T-helper 1 cell (primary cell): ENCODE results near the gene SYNE1.
"Not testable (repeated sequence)": the region's sequence is repeated elsewhere in the genome, so short reads cannot be mapped to it uniquely, and the experiment has no call there.

Experiments used
- DNase-seq, 5 donors: peaks; one replicate each; pipeline ENCODE4 v3.0.0-alpha.2; 2012 to 2020

SYNE1 gene

DNA sequence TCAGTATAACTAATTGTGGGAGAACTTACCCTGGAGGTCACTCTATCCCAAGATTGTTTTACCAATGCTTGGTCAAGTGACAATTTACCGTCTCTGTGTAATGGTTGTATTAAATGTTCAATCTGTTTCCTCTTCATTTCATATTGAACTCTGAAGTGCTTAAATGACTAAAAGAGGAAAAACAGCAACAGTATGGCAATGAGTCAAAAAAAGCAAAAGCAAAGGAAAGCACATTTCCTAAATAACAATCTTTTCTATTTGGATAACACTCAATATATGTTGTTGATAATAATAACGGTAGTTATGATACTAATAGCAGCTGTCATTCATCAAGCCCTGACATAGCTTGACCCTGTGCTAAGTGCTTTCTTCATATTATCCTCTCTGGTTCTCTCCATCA is 152.4 kb downstream of the SYNE1 start:
- DNase-seq, result no peak

DNA sequence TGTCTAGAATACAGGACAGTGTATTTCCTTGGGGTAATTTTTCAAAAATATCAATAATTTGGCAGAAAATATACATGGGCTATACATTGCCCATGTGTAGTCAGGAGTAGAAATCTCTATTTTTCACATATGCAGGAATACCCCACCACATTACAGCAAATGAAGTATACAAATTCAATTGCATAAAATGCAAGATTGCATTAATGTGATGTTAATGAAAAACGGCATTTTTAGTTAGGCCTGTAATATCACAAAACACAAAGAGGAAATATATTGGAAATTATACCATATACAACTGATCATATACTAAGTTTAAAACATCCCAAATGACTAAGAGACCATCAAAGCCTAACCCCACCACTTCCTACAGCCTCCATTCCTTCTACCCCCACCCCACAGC is 154.9 kb downstream of the SYNE1 start:
- DNase-seq, result no peak

DNA sequence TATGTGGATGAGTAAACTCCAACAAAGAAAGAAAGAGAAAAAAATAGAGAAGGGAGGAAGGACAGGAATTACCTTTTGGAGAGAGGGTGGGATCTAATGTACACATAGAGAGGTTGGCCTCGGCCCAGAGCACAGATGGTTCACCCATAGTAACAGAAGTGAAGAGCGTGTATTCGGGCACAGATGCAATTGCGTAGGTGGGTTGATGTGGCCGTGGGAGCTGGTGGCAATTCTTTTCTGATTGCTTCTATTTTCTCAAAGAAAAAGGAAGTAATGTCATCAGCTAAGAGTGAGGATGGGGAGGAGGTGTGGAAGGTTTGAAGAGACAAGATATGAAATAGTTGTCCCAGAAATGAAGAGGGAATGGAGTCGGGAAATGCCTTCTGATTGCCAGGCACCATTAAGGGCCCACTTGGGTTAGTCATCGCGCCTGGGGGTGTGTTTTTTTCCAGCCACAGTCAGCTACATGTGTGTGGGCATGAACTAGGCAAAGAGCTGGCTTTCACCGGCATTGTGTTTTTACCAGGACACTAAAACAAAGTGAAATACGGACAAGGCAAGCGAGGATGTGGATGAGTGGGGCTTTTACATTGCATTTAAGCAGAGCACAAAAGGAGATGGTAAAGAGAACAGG is 158.7 kb downstream of the SYNE1 start:
- DNase-seq, result no peak

DNA sequence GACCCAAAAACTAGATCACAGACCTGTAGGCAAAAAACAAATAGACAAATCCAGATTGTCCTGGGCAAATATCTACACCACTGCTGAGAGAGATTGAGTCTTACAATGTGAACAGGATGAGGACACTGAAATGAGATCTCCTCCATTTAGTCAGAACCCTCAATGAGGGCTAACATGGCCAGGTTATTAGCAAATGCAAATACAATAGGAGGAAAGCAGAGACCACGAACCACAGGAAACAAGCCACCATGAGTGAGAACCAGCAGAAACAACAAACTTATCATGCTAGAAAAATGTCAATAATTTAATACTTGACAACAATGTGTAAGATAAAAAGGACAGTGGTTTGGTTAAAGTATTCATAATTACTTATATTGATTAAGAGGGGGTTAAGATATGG is 162.8 kb downstream of the SYNE1 start:
- no peak for DNase-seq

DNA sequence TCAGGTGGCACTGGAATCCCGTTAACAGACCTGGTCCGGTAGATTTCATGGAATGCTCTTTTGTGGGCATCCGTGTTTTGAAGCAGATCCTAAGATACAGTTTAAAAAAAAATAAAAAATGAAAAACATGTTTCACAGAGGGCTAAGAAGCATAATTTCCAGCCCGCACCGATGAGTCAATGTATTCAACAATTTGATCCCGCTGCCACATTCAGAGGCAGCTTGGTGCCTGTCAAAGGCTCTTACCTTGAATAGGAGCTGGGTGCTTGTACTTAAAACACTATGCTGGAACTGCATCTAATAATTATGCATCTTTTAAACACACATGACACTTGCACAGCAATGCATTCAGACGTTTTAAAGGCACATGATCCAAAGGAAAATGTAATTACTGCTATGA is 164.8 kb downstream of the SYNE1 start:
- no peak for DNase-seq

DNA sequence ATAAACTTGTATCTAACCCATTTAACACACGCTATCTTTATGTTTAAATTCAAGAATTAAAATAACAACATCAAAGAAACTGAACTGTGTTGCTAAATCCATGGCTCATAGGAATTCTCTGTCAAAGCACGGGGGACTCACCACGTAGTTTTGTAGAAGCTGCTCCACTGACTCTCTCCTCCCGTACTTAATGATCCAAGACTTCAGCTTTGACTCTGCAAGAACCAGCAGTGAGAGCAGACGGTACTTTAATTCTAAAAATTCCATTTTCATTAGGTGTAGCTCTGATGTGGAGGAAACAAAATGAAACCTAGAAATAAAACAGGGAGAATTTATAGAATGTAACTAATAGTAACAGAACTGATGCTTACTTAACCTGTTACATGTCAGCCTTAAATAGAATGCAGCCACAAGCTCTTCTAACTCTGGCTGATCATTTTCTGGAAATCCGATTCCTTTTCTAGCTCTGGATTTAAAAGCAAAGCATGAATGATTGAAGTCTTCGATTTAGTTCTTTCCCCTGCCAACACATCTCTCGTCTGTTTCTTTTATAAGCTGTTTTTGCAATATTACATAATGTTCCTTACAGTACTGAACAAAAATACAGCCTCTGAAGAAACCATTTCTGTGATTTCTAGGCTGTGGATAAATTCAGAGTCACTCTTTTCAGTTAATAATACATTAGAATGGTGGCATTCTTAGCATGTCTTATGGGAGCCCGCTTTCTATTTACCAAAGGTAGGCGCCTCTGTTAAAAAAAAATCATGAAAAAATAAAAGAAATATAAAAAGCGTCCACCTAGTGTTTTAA is 165.5 kb downstream of the SYNE1 start:
- DNase-seq, result no peak

DNA sequence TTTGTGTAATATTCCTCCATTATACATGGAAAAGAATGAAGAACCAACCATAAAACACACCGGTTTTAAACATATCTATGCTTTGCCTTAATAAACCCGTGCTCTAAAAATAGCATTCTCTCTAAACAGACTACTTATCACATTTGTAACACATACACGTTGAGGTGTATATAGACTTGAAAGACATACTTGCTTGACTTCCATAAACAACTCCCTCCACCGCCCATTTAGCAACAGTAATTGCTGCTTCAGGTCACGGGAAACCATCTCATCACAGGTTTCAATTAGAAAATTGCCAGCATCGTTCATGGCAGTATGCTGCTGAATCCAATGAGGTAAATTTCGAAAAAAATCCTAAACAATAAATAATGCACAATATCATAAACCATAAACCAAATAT is 174.0 kb downstream of the SYNE1 start:
- DNase-seq, result no peak

DNA sequence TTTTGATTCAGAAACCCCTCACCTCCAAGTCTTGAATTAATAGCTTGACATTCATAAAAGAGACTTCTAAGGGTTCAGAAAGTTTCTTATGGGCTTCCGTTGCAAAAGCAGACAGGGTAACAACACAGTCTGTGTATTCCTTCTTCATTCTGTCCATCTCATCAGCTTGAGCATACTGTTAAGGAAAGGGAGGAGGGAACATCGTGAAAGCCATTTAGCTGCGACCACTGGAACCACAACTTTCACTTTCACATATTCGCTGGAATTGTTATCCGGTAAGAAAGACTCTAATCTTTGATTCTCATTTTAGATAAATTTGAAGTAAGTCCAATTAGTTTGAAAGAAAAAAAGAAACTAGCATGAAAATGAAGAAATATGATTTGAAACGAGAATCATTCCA is 174.4 kb downstream of the SYNE1 start:
- DNase-seq, result no peak

DNA sequence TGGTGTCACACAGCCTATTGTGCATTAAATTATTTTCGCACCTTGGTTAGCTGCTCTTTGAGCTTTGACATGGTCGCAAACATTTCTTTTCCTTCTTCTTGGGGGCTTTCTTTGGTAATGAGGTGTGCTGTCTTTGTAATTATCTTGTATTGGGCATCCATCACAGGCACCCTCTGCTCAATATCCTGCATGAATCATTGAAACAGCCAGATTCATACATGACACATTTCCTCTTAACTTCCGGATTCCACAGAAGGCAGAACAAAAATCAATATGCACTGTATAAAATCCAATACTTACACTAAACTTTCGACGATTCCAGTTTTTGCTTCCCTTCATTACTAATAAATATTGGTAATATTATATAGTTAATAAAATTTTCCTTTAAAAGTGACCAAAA is 175.6 kb downstream of the SYNE1 start:
- no peak for DNase-seq

DNA sequence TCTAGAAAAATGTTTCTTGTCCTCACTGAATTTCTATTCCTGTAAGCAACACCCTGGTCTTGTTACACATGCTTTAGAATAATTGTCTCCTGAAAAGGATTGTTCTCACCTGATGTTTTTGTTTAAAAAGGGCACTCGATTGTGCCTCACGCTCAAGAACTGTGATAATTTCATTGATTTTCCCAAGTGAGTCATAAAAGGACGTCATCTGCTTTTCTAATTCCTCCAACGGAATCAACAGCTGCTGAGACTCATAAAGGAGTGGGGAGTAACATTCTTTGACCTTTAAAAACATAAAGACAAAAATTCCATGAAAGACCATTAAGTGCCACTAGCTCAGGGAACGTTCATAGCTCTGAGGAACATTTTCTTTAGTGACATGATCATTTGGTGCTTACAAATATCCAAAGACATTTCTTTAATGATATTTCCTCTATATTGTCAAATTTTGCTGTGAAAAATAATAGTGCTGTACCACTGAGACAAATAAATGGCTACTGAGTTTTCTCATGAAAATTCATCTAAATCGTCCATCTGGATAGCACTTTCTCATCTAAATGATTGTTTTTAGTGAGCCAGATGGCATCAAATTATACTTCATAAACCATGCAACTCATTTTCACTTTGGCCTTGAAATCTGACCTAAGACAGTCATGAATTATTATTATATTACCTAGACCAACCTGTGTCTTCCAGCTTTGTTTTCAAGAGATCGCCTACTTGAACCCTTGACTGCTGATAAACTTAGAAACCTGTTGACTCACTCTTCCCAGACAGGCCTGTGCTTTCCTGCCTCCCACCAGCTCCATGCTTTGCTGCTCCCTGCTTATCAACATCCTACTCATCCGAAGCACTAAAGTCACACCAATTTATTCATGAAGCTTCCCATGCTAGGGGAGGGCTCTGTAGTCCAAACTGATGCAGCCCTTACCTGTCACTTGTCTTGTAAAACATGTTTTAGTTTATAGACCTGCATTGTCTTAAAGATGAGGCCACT is 178.2 kb downstream of the SYNE1 start:
- no peak for DNase-seq

DNA sequence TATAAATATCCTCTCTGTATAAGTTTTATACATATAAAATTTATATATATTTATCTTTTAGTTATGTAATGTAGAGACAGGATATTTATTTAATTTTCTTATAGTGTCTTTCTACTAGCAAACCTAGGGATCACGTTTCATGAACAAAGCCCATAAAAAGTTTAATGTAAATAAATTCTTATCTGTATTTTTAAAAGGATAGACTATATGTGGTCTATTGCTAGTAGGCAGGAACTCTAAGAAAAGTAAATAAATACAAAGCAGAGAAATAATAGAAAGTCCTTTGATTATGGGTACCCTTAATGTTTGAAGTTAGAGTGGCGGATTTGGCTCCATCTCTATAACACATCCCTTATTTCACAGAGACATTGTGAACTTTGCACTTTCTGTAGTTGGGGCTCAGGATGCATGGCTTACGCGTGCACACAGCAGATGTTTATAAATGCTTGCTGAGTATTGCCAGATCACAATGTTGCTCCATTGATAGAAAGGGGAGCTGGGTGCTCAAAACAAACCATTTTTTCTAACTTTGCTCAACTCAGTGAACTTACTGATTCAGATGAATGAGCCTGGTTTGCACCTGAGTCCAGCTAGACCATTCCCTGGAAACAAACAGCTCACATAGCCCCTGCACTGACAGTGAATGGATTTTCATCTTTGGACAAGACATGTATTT is 179.1 kb downstream of the SYNE1 start:
- no peak for DNase-seq

DNA sequence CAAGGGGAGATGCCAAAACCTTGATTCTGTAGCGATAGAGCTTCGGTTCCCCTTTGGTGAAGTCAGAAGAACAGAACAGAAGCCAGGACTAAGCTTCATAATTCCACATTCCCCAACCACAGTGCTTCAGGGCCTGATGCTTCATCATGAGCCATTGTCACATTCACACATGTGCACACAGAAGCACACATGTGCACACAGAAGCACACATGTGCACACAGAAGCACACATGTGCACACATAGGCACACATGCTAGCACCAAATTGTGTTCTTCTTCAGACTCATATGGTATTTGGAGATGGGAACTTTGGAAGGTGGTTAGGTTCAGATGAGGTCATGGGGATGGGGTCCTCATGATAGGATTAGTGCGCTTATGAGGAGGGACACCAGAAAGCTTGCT is 183.2 kb downstream of the SYNE1 start:
- DNase-seq, result no peak

DNA sequence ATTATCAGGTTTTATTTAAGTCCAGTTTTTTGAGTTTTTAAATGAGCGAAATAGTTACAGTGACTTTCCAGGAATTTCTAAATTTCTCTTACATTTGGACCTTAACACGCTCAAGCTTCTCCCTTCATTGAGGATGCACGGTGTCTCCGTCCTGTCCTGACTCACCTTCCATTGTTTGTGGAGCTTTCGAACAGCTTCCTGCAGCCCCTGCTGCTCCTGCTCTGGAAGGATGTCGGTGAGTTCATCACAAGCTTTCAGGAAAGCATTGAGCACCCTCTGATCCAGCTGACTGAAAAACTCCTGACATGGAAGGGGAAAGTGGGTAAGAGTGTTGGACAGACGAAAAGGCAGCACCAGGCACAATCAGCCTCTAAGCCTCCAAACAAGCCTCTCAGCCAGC is 183.7 kb downstream of the SYNE1 start:
- DNase-seq, result no peak

DNA sequence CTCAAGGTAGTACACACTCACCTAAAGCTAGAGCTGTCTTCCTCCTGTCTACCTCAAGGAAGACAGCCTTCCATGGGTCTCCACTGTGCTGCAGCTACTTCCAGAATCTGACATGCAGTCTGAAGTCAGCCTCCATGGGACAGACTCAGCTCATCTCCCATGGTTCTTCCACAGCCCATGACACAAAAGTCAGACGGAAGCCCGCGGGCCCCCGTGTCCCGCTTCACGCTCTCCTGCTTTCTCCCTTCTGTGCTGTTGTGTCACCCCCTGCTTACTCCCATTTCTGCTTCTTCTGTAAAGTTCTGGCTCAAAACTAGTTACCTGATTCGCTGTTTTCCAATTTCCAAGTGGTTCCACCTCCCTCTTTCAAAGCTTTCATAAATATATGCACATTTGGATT is 184.5 kb downstream of the SYNE1 start:
- no peak for DNase-seq

DNA sequence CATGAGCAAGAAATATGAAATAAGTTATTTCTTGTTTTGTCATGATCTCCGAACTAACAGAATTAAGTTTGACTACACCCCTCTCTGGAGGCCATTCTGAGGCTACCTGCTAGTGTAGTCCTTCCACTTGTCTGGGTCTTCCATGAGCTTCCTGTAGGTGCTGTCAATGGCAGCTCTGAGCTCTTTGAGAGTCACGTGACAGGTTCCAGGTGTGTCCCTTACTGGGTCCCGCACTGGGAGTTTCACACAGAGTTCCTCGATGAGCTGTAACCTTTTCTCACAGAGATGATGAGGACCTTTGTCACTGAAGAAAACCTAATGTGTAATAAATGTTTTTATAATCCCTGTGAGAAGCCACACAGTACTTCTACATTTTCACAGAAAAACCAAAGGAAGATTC is 186.6 kb downstream of the SYNE1 start:
- no peak for DNase-seq

DNA sequence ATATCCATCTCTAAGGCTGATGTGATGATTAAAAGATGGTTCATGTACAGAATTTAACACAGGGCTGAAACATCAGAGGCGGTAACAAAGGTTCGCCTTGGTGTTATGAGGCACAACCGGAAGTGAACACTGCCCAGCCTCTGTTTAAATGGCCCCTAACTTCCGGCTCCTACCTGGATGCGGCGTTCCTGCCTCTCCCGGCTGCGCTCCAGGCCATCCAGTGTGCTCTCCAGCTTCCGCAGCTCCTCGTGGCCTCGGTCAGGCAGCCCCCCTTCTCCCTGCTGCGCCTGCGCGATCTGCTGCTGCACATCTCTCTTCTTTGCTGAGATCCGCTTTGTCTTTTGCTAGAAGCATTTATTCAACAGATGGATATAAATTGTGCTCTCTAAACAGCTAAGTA is 195.3 kb downstream of the SYNE1 start:
- no peak for DNase-seq

DNA sequence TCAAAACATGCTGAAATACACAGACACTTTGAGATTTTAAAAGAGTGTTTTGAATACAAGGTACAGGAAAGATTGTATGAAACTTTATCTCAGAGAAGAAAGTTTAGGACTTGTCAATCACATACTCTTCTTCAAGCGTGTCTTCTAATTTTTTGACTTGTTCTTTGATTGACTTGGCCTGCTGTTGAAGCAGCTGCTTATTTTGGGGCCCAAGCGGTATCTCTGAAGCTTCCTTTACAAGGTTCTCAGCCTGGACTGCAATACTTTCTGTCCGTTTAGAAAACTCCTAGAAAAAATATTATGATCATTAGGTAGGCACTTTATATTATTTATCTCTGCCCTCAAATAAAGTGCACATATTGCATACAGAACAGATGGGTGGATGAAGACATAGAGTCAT is 201.3 kb downstream of the SYNE1 start:
- no peak for DNase-seq

DNA sequence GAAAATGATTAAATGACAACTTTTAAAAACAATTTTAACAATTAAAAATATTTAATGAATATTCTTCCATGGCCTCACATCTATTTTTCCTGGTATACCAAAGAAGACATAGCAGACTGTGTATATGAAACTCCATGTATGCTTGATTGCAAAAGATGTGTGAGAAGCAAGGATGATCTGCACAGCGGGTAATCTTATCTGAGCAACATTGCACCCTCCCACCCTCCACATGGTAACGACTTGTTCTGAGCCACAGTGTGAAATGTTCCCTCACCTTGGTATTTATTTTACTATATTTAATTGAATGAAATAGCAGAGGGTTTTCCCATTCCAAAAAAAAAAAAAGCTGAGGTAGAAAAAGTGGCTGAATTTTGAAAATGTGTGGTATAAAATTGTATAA is 204.4 kb downstream of the SYNE1 start:
- no peak for DNase-seq

DNA sequence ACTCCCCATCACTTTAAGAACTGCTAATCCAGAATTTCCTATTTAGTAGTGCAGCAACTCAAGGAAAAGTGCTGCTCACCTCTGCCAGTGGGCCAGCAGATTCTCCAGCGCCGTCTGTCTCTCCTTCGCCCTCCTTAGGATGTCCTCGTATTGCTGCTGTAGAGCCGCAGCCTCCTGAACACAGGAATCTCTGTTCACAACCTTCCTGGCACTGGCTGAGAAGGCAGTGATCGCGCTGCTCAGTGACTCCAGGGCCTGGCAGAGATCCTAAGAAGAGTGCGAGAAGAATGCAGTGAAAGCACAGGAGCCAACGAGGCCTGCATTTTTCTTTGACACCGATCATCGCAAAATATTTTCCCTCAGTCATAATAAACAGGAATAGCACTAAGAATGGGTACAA is 209.0 kb downstream of the SYNE1 start:
- DNase-seq, result no peak

DNA sequence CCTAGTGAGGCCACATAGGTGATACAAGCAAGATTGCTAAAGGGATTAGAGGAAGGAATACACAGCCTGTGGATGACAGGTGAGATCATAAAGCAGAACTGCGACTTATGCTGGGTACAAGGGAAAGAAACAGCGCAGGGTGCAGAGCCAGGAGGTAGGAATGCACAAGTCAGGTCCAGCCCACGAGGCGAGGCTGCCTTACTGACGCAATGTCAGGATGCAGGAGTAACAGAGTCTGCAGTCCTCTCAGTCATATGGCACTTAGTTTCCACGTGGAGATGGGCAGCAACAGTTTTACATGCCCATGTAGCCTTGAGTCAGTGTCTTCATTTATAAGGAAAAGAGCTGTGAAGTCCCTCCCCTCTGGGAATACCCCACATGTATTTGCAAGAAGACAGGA is 210.9 kb downstream of the SYNE1 start:
- DNase-seq, result no peak

DNA sequence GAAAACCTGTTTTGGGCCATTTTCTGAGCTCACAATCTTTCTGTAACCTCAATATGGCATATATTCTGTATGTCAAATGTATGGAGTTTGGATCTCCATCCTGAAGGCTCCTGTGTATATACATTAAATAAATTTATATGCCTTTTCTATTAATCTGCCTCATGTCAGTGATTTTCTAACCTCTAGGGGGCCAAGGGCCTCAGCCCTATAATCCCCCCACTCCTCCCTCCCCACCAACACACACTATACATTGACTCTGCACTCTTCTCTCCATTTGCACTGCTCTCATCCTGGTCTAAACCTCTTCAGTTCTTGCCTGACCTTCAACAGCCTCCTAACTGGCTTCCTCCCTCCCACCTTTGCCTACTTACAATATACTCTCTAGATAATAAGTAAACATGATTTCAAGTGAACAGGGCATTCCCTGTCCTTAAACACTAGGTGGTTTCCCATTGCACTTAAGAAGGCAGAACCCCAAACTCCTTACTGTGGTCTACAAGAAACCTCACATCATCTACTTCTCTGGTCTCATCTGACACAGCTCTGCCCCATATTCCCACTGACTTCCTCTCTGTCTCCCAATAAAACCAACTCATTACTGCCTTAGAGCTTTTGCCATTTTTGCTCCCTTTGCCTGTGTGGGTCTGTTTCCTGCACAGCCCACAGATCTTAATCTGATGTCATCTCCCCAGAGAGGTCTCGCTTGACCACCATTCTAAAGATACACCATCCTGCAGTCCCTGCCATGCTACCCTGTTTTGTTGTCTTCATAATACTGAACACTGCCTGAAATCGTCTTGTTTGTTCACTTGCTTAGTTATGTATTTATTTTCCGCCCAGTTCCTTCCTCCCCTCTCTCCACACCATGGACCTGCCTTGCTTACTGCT is 213.7 kb downstream of the SYNE1 start:
- DNase-seq, result no peak

DNA sequence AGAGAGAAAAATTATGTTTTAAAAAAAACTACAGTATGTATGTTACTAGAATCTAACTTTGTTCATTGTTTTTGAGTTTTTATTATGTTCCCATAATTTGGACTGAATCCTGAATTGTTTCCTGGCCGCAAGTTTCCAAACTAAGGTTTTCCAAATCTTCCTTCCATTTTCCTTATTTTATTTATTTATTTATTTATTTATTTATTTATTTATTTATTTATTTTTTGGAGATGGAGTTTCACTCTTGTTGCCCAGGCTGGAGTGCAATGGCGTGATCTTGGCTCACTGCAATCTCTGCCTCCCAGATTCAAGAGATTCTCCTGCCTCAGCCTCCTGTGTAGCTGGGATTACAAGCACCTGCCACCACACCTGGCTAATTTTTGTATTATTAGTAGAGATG is 215.7 kb downstream of the SYNE1 start:
- not testable (repeated sequence) for DNase-seq
